Breast epithelium (tissue), 3 donors: ENCODE data around the gene MYNN.

Experiments used
- CTCF ChIP-seq, 3 donors: fragments of 450-650 bp; IDR thresholded peaks; one replicate each; pipeline ENCODE4 v1.5.1; 2016 to 2017; ENCODE audit warnings: antibody characterized with exemption in 3 of 3, mild to moderate bottlenecking in 3 of 3, moderate library complexity in 3 of 3
- POLR2AphosphoS5 ChIP-seq, 3 donors: sonication (generic); formaldehyde crosslinking; IDR thresholded peaks; one replicate each; pipeline ENCODE4 v1.6.1; 2017; ENCODE audit warnings: antibody characterized with exemption in 3 of 3

DNA sequence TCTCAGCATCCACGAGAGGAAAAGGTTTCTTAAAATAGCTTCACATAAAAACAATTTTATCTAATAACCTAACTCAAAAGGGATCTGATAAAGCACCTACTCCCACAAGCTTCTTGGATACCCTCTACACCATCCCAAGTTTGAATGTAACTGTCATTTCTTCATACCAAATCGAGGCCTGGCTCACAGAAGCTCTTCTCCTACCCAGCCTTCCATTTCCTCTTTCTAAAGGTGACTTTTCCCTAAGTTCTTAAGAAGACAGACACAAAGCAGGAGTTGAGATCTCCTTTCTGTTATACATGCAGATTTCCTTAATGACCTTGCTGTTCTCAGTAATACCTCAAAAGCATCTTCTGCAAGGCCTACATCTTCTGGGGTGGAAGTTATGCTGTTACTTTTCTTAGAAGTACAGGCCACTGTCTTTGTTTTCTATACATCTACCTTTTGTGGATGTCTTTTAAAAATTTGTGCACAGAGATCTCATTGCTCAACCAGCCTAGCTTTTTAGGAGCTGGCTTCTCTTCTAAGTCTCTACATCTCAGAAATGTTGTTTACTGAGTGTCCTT is 36.1 kb downstream of the MYNN start:
- TF ChIP-seq CTCF (IDR thresholded peaks at IDR 0.05) (no peak), POLR2AphosphoS5 (IDR thresholded peaks at IDR 0.05) (no peak)
